Trophoblast cell (in vitro differentiated cells and primary cell): ENCODE measurements around the gene PDRG1.

Experiments
- DNase-seq, 2 donors: peaks; one replicate each; pipeline ENCODE4 v3.0.0-alpha.2; 2016
- H2AFZ ChIP-seq: 2 replicates; pipeline ENCODE4 v1.6.1; 2013; ENCODE audit warnings: low read length, moderate library complexity, mild to moderate bottlenecking; ENCODE audit not compliant: insufficient read depth, poor library complexity
- H2AK5ac ChIP-seq: 2 replicates; pipeline ENCODE4 v1.6.1; 2013; ENCODE audit warnings: mild to moderate bottlenecking, low read length
- H2BK120ac ChIP-seq: 2 replicates; pipeline ENCODE4 v1.6.1; 2013; ENCODE audit warnings: low read length, mild to moderate bottlenecking, moderate library complexity; ENCODE audit not compliant: insufficient read depth, poor library complexity
- H2BK12ac ChIP-seq: 2 replicates; pipeline ENCODE4 v1.6.1; 2013; ENCODE audit warnings: mild to moderate bottlenecking, low read length, moderate library complexity
- H2BK5ac ChIP-seq: 2 replicates; pipeline ENCODE4 v1.6.1; 2013; ENCODE audit warnings: low read length, low read depth, moderate library complexity, mild to moderate bottlenecking; ENCODE audit not compliant: poor library complexity
- H3K14ac ChIP-seq: 2 replicates; pipeline ENCODE4 v1.6.1; 2013; ENCODE audit warnings: mild to moderate bottlenecking, low read length
- H3K18ac ChIP-seq: 2 replicates; pipeline ENCODE4 v1.6.1; 2013; ENCODE audit warnings: mild to moderate bottlenecking, low read length
- H3K23ac ChIP-seq: 2 replicates; pipeline ENCODE4 v1.6.1; 2013; ENCODE audit warnings: low read length
- H3K27ac ChIP-seq: 2 replicates; pipeline ENCODE4 v1.5.1; 2013; ENCODE audit warnings: low read depth, mild to moderate bottlenecking, inconsistent platforms, low read length, moderate library complexity
- H3K27me3 ChIP-seq: 2 replicates; pipeline ENCODE4 v1.6.1; 2013; ENCODE audit warnings: inconsistent platforms, mild to moderate bottlenecking, low read length, moderate library complexity; ENCODE audit not compliant: insufficient read depth
- H3K36me3 ChIP-seq, 2 experiments: 1 replicate in 1 of 2; 2 replicates in 1 of 2; pipeline ENCODE4 v1.6.1; 2013; ENCODE audit warnings: low read length in 2 of 2, mild to moderate bottlenecking in 2 of 2, moderate library complexity in 1 of 2; ENCODE audit not compliant: insufficient read depth in 2 of 2, control insufficient read depth in 1 of 2
- H3K4ac ChIP-seq: 2 replicates; pipeline ENCODE4 v1.6.1; 2013; ENCODE audit warnings: low read depth, mild to moderate bottlenecking, low read length, moderate library complexity
- H3K4me1 ChIP-seq, 2 experiments: 1 replicate in 1 of 2; 2 replicates in 1 of 2; pipeline ENCODE4 v1.6.1; 2013; ENCODE audit warnings: low read length in 2 of 2, mild to moderate bottlenecking in 2 of 2, moderate library complexity in 1 of 2; ENCODE audit not compliant: insufficient read depth in 2 of 2, control insufficient read depth in 1 of 2
- H3K4me2 ChIP-seq: 2 replicates; pipeline ENCODE4 v1.6.1; 2013; ENCODE audit warnings: inconsistent platforms, mild to moderate bottlenecking, low read length, moderate library complexity
- H3K4me3 ChIP-seq: 2 replicates; pipeline ENCODE4 v1.5.1; 2013; ENCODE audit warnings: mild to moderate bottlenecking, low read depth, low read length, inconsistent platforms
- H3K79me1 ChIP-seq: one replicate; pipeline ENCODE4 v1.6.1; 2013; ENCODE audit warnings: low read length
- H3K79me2 ChIP-seq: 2 replicates; pipeline ENCODE4 v1.6.1; 2013; ENCODE audit warnings: low read length, mild to moderate bottlenecking; ENCODE audit not compliant: control insufficient read depth, insufficient read depth, poor library complexity
- H3K9ac ChIP-seq: 2 replicates; pipeline ENCODE4 v1.6.1; 2013; ENCODE audit warnings: mild to moderate bottlenecking, low read length
- H3K9me3 ChIP-seq: 2 replicates; pipeline ENCODE4 v1.6.1; 2013; ENCODE audit warnings: low read depth, mild to moderate bottlenecking, control low read depth, inconsistent platforms, low read length; ENCODE audit not compliant: insufficient read depth
- H4K12ac ChIP-seq: 2 replicates; pipeline ENCODE4 v1.6.1; 2013; ENCODE audit warnings: low read depth, mild to moderate bottlenecking, low read length, moderate library complexity
- H4K8ac ChIP-seq: 2 replicates; pipeline ENCODE4 v1.6.1; 2013; ENCODE audit warnings: low read depth, mild to moderate bottlenecking, low read length, moderate library complexity
- H4K91ac ChIP-seq: one replicate; pipeline ENCODE4 v1.6.1; 2013; ENCODE audit warnings: low read depth, mild to moderate bottlenecking, low read length, moderate library complexity
- whole genome bisulfite sequencing: extraction: QIAGEN DNeasy Blood & Tissue Kit; methylation state at CpG from one replicate; pipeline ENCODE4 v1.1.7; 2013; ENCODE audit warnings: missing lambda C conversion rate; ENCODE audit not compliant: insufficient read length, insufficient coverage; ENCODE audit errors: extremely low coverage; 5-methylcytosine and 5-hydroxymethylcytosine counted together

PDRG1 gene

DNA sequence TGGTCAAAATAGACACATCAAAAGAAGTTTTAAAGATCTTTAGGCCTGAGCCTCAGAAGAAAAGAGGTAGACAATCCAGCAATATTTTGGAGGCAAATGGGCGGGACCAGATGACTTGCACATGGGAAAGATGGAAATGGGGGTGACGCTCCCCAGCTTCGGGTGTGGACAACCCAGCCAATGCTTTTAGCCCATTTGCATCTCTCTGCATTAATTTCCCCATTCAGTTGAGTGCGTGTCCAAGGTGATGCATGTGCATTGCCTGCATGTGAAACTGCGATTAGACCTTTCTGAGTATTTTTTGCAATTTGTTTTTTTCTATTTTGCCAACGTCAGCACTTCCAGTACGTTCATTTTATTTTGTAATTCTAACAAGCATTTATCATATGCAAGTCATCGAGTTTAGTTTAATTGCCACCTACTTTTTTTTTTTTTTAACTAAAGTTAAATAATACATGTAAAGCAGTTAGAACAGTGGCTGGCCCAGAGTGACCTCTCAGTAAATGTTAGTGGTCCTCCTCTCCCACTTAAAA, 24.2 kb downstream of the PDRG1 start:
- H2BK120ac ChIP-seq: no peak overlapping the region
- H3K27me3 ChIP-seq: no peaks in the 10 kb centered on the region
- H3K27ac ChIP-seq: no peak overlapping the region
- H3K79me2 ChIP-seq: no peaks in the 10 kb centered on the region
- no peaks in the 10 kb centered on the region for H3K36me3 ChIP-seq
- H3K4me3 ChIP-seq: no peak overlapping the region
- H3K4me2 ChIP-seq: no peak overlapping the region
- H3K14ac ChIP-seq: no peak overlapping the region
- H3K9me3 ChIP-seq: peaks cover 2% of the 10 kb centered on the region
- H2BK5ac ChIP-seq: no peak overlapping the region
- no peak overlapping the region for H3K23ac ChIP-seq
- H2AK5ac ChIP-seq: no peak overlapping the region
- DNase-seq: no peak
- no peaks in the 10 kb centered on the region for H3K79me1 ChIP-seq
- H2BK12ac ChIP-seq: no peak overlapping the region
- no peak overlapping the region for H4K12ac ChIP-seq
- H3K9ac ChIP-seq: no peak overlapping the region
- H2AFZ ChIP-seq: no peak overlapping the region
- H4K8ac ChIP-seq: no peak overlapping the region
- H4K91ac ChIP-seq: no peak overlapping the region
- no CpG with 5 or more reads among the region's 8 CpGs for WGBS
- no peak overlapping the region for H3K4ac ChIP-seq
- H3K18ac ChIP-seq: no peak overlapping the region
- H3K4me1 ChIP-seq: no peaks in the 10 kb centered on the region

DNA sequence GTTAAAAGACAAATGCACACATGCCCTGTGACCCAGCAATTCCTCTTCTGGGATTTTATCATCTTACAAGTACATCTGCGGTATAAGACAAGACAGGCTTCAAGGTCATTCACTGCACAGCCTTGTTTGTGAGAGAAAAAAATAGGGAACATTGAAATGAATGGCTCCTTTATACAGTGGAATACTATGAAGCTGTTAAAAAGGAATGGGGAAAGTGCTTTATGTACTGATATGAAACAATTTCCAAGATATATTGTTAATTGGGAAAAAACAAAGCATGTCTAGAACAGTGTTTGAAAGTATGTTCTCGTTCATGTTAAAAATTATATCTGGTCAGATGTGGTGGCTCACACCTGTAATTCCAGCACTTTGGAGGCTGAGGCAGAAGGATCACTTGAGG, 25.4 kb downstream of the PDRG1 start:
- H3K27ac ChIP-seq: no peak overlapping the region

DNA sequence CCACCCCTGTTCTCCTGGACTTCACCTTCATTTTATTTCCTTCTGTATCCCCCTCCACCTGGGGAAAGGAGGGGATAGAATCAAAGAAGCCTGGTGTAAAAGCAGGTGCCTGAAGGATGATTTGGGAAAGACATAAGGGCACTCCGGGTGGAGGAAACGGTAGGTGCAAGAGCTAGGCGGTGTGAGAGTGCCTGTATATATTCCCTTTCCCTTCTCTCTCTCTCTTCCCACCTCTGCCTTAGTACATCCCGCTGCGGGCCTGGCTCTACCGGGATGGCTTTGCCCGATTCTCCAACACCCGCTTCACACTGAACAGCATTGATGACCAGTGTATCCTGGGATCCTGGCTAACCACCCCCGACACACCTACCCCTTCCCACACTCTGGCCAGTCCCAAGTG, 26.2 kb downstream of the PDRG1 start:
- no peaks in the 10 kb centered on the region for H3K79me2 ChIP-seq
- no peaks in the 10 kb centered on the region for H3K36me3 ChIP-seq

More for the DNA sequence above, 25.4 kb downstream of the PDRG1 start:
- no peak overlapping the region for H2AFZ ChIP-seq
- no peak overlapping the region for H3K14ac ChIP-seq
- no peak overlapping the region for H4K12ac ChIP-seq
- H2AK5ac ChIP-seq: no peak overlapping the region
- no peak overlapping the region for H3K23ac ChIP-seq
- H3K4me1 ChIP-seq: no peaks in the 10 kb centered on the region
- H2BK12ac ChIP-seq: no peak overlapping the region
- H3K9me3 ChIP-seq: peaks cover 2% of the 10 kb centered on the region
- no peak overlapping the region for H2BK120ac ChIP-seq
- no peak overlapping the region for H3K4me2 ChIP-seq
- no peaks in the 10 kb centered on the region for H3K79me2 ChIP-seq
- no peaks in the 10 kb centered on the region for H3K36me3 ChIP-seq
- H4K8ac ChIP-seq: no peak overlapping the region
- no peaks in the 10 kb centered on the region for H3K27me3 ChIP-seq
- no peak overlapping the region for H3K4ac ChIP-seq
- H3K4me3 ChIP-seq: no peak overlapping the region
- H3K9ac ChIP-seq: no peak overlapping the region
- H2BK5ac ChIP-seq: no peak overlapping the region
- no peaks in the 10 kb centered on the region for H3K79me1 ChIP-seq
- no peak for DNase-seq
- H3K18ac ChIP-seq: no peak overlapping the region
- H4K91ac ChIP-seq: no peak overlapping the region
- no CpG with 5 or more reads among the region's 2 CpGs for WGBS

DNA sequence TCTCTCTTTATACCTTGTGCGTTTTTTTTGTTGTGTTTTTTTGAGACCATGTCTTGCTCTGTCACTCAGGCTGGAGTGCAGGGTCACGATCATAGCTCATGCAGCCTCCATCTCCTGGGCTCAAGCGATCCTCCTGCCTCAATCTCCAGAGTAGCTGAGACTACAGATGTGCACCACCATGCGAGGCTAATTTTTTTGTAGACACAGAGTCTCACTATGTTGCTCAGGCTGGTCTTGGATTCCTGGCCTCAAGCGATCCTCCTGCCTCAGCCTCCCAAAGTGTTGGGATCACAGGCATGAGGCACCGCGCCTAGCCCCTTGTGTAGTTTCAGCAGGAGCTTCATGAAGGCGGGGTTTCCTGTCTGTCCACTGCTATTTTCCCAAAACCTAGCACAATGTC, 27.3 kb downstream of the PDRG1 start:
- H2AK5ac ChIP-seq: no peak overlapping the region
- H2BK5ac ChIP-seq: no peak overlapping the region
- no peak for DNase-seq
- no peaks in the 10 kb centered on the region for H3K4me1 ChIP-seq
- peaks cover 3% of the 10 kb centered on the region for H3K9me3 ChIP-seq
- no CpG with 5 or more reads among the region's 8 CpGs for WGBS
- no peak overlapping the region for H4K12ac ChIP-seq
- H4K91ac ChIP-seq: no peak overlapping the region
- H3K4ac ChIP-seq: no peak overlapping the region
- H3K27ac ChIP-seq: no peak overlapping the region
- no peak overlapping the region for H3K4me3 ChIP-seq
- no peaks in the 10 kb centered on the region for H3K36me3 ChIP-seq
- no peak overlapping the region for H2BK120ac ChIP-seq
- no peak overlapping the region for H3K18ac ChIP-seq
- no peaks in the 10 kb centered on the region for H3K79me1 ChIP-seq
- no peak overlapping the region for H2AFZ ChIP-seq
- no peak overlapping the region for H3K9ac ChIP-seq
- H2BK12ac ChIP-seq: no peak overlapping the region
- no peak overlapping the region for H3K23ac ChIP-seq
- no peaks in the 10 kb centered on the region for H3K27me3 ChIP-seq
- no peak overlapping the region for H4K8ac ChIP-seq
- no peak overlapping the region for H3K14ac ChIP-seq
- H3K79me2 ChIP-seq: no peaks in the 10 kb centered on the region
- no peak overlapping the region for H3K4me2 ChIP-seq

More for the DNA sequence above, 26.2 kb downstream of the PDRG1 start:
- H3K79me1 ChIP-seq: no peaks in the 10 kb centered on the region
- H2BK12ac ChIP-seq: no peak overlapping the region
- DNase-seq: no peak
- H3K18ac ChIP-seq: no peak overlapping the region
- H2AFZ ChIP-seq: no peak overlapping the region
- H4K8ac ChIP-seq: no peak overlapping the region
- H4K12ac ChIP-seq: no peak overlapping the region
- WGBS: no CpG with 5 or more reads among the region's 9 CpGs
- H2AK5ac ChIP-seq: no peak overlapping the region
- no peak overlapping the region for H3K27ac ChIP-seq
- no peak overlapping the region for H3K4me3 ChIP-seq
- H3K14ac ChIP-seq: no peak overlapping the region
- no peak overlapping the region for H2BK5ac ChIP-seq
- no peak overlapping the region for H3K4me2 ChIP-seq
- H4K91ac ChIP-seq: no peak overlapping the region
- H3K9me3 ChIP-seq: peaks cover under 1% of the 10 kb centered on the region
- no peak overlapping the region for H3K23ac ChIP-seq
- no peak overlapping the region for H2BK120ac ChIP-seq
- H3K27me3 ChIP-seq: no peaks in the 10 kb centered on the region
- H3K4ac ChIP-seq: no peak overlapping the region
- no peak overlapping the region for H3K9ac ChIP-seq
- no peaks in the 10 kb centered on the region for H3K4me1 ChIP-seq
